Measurements from ENCODE around the gene TMBIM1. TPM values are rescaled to one million over a fixed set of nuclear protein-coding genes. Genes with fewer than 3 reads are reported as not detected.

TMBIM1 gene
- total and polyA plus RNA-seq, 2 donors (not counting 1 experiment from before 2014, with no cell fraction given): 170 to 235 TPM

- Histone ChIP-seq H3K9me3 (ENCODE audit: control insufficient read depth, insufficient read depth, low read depth, low read length) (no peaks in the 10 kb centered on the region), H3K4me3 (replicated peaks in 1 of 4; ENCODE audit: control extremely low read depth in 1 of 4, insufficient read depth in 1 of 4, low read depth in 3 of 4, low read length in 4 of 4) (no peak overlapping the region), H3K4me1 (ENCODE audit: control insufficient read depth, extremely low read depth, insufficient read depth, low read length) (peaks cover 3% of the 10 kb centered on the region), H3K4me2 (ENCODE audit: extremely low read depth, insufficient read depth, low read length) (no peak overlapping the region), H3K79me2 (ENCODE audit: control insufficient read depth, insufficient read depth, low read length) (peaks cover 13% of the 10 kb centered on the region), H3K27ac (ENCODE audit: insufficient read depth, low read length) (no peak overlapping the region), H3K27me3 (ENCODE audit: control insufficient read depth, insufficient read depth, low read length) (no peaks in the 10 kb centered on the region), H3K9ac (ENCODE audit: insufficient read depth, low read length) (no peak overlapping the region), H4K20me1 (ENCODE audit: control insufficient read depth, extremely low read depth, insufficient read depth, low read length) (no peaks in the 10 kb centered on the region), H3K36me3 (ENCODE audit: control insufficient read depth, insufficient read depth, low read length) (peaks cover 11% of the 10 kb centered on the region), H2AFZ (ENCODE audit: low read length) (no peak overlapping the region)
- no peak for DNase-seq (ENCODE audit: low read depth in 2 of 2)
- TF ChIP-seq EZH2 (IDR thresholded peaks at IDR 0.05; ENCODE audit: low read length, missing control alignments): no peak
- TF ChIP-seq, protein P1, sequence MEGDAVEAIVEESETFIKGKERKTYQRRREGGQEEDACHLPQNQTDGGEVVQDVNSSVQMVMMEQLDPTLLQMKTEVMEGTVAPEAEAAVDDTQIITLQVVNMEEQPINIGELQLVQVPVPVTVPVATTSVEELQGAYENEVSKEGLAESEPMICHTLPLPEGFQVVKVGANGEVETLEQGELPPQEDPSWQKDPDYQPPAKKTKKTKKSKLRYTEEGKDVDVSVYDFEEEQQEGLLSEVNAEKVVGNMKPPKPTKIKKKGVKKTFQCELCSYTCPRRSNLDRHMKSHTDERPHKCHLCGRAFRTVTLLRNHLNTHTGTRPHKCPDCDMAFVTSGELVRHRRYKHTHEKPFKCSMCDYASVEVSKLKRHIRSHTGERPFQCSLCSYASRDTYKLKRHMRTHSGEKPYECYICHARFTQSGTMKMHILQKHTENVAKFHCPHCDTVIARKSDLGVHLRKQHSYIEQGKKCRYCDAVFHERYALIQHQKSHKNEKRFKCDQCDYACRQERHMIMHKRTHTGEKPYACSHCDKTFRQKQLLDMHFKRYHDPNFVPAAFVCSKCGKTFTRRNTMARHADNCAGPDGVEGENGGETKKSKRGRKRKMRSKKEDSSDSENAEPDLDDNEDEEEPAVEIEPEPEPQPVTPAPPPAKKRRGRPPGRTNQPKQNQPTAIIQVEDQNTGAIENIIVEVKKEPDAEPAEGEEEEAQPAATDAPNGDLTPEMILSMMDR (conservative IDR thresholded peaks at IDR 0.05 in 1 of 2, IDR thresholded peaks at IDR 0.05 in 1 of 2; ENCODE audit: low read depth in 1 of 2, low read length in 2 of 2): no peak
Observed at GRCh38 chr2:218266316-218266979, 25.9 kb downstream of the TMBIM1 start.

GRCh38 chr2:218265626-218266025, 26.7 kb downstream of the TMBIM1 start:
- Histone ChIP-seq H3K36me3 (ENCODE audit: control insufficient read depth, insufficient read depth, low read length) (peaks cover 11% of the 10 kb centered on the region), H3K27ac (ENCODE audit: insufficient read depth, low read length) (no peak overlapping the region), H3K27me3 (ENCODE audit: control insufficient read depth, insufficient read depth, low read length) (no peaks in the 10 kb centered on the region), H3K9ac (ENCODE audit: insufficient read depth, low read length) (no peak overlapping the region), H3K4me2 (ENCODE audit: extremely low read depth, insufficient read depth, low read length) (no peak overlapping the region), H3K79me2 (ENCODE audit: control insufficient read depth, insufficient read depth, low read length) (peaks cover 11% of the 10 kb centered on the region), H4K20me1 (ENCODE audit: control insufficient read depth, extremely low read depth, insufficient read depth, low read length) (no peaks in the 10 kb centered on the region), H3K9me3 (ENCODE audit: control insufficient read depth, insufficient read depth, low read depth, low read length) (no peaks in the 10 kb centered on the region), H2AFZ (ENCODE audit: low read length) (no peak overlapping the region), H3K4me1 (ENCODE audit: control insufficient read depth, extremely low read depth, insufficient read depth, low read length) (no peaks in the 10 kb centered on the region), H3K4me3 (replicated peaks in 1 of 4; ENCODE audit: control extremely low read depth in 1 of 4, insufficient read depth in 1 of 4, low read depth in 3 of 4, low read length in 4 of 4) (no peak overlapping the region)
- no peak for TF ChIP-seq EZH2 (IDR thresholded peaks at IDR 0.05; ENCODE audit: low read length, missing control alignments)
- TF ChIP-seq, protein P1 (conservative IDR thresholded peaks at IDR 0.05 in 1 of 2, IDR thresholded peaks at IDR 0.05 in 1 of 2; ENCODE audit: low read depth in 1 of 2, low read length in 2 of 2): no peak
- no peak for DNase-seq (ENCODE audit: low read depth in 2 of 2)

- H3K36me3 ChIP-seq (ENCODE audit: control insufficient read depth, insufficient read depth, low read length): peaks cover 11% of the 10 kb centered on the region
- no peaks in the 10 kb centered on the region for H3K4me1 ChIP-seq (ENCODE audit: control insufficient read depth, extremely low read depth, insufficient read depth, low read length)
Observed at GRCh38 chr2:218264773-218265561, 27.3 kb downstream of the TMBIM1 start.

More at GRCh38 chr2:218264773-218265561, 27.3 kb downstream of the TMBIM1 start:
- no peaks in the 10 kb centered on the region for H3K9me3 ChIP-seq (ENCODE audit: control insufficient read depth, insufficient read depth, low read depth, low read length)
- no peaks in the 10 kb centered on the region for H4K20me1 ChIP-seq (ENCODE audit: control insufficient read depth, extremely low read depth, insufficient read depth, low read length)
- TF ChIP-seq EZH2 (IDR thresholded peaks at IDR 0.05; ENCODE audit: low read length, missing control alignments): no peak
- TF ChIP-seq, protein P1 (conservative IDR thresholded peaks at IDR 0.05 in 1 of 2, IDR thresholded peaks at IDR 0.05 in 1 of 2; ENCODE audit: low read depth in 1 of 2, low read length in 2 of 2): no peak
- no peak overlapping the region for H3K9ac ChIP-seq (ENCODE audit: insufficient read depth, low read length)
- no peak for DNase-seq (ENCODE audit: low read depth in 2 of 2)
- H2AFZ ChIP-seq (ENCODE audit: low read length): no peak overlapping the region
- no peak overlapping the region for H3K4me2 ChIP-seq (ENCODE audit: extremely low read depth, insufficient read depth, low read length)
- no peak overlapping the region for H3K27ac ChIP-seq (ENCODE audit: insufficient read depth, low read length)
- H3K27me3 ChIP-seq (ENCODE audit: control insufficient read depth, insufficient read depth, low read length): no peaks in the 10 kb centered on the region
- H3K4me3 ChIP-seq (replicated peaks in 1 of 4; ENCODE audit: control extremely low read depth in 1 of 4, insufficient read depth in 1 of 4, low read depth in 3 of 4, low read length in 4 of 4): no peak overlapping the region
- H3K79me2 ChIP-seq (ENCODE audit: control insufficient read depth, insufficient read depth, low read length): peaks cover 10% of the 10 kb centered on the region

Data from fibroblast of lung (primary cell).